ENCODE data around the gene HCFC2.
A peak's percentile ranks its signal among the peaks of the same experiment; 100 is the strongest.

DNA sequence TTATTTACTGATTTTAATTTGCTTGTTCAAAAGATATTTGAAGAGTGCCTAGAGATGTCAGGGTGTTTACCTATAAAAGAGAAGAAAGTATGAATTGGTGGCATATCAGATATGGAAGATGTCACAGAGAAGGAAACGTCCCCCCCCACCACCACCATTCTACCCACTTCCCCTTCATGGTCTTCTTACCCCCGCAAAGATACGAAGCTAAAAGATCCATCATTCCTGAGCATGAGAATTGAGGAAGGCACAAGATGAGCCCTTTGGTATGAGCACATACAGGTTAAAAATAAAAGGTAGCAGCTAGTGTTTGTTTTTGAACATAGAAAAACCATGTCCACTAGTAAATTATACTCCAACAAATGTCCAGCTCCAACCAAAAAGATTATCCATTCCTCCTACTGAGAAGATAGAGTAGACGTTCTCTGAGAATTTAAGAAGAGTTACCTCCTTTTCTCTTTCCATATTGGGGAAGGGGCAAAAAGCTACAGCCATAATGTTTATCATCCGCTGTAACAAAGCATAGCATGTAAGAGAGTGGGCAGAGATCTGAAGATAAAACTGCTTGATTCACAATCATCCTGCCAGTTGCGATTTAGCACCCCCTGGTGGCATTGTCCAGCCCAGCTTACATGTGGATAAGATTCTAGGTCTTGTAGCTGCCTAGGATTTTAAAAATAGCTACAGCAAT lies 44.6 kb downstream of the HCFC2 start:
- TF ChIP-seq, protein P1, sequence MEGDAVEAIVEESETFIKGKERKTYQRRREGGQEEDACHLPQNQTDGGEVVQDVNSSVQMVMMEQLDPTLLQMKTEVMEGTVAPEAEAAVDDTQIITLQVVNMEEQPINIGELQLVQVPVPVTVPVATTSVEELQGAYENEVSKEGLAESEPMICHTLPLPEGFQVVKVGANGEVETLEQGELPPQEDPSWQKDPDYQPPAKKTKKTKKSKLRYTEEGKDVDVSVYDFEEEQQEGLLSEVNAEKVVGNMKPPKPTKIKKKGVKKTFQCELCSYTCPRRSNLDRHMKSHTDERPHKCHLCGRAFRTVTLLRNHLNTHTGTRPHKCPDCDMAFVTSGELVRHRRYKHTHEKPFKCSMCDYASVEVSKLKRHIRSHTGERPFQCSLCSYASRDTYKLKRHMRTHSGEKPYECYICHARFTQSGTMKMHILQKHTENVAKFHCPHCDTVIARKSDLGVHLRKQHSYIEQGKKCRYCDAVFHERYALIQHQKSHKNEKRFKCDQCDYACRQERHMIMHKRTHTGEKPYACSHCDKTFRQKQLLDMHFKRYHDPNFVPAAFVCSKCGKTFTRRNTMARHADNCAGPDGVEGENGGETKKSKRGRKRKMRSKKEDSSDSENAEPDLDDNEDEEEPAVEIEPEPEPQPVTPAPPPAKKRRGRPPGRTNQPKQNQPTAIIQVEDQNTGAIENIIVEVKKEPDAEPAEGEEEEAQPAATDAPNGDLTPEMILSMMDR (conservative IDR thresholded peaks at IDR 0.05 in 1 of 2, IDR thresholded peaks at IDR 0.05 in 1 of 2; ENCODE audit: extremely low read depth in 1 of 2, insufficient read depth in 1 of 2, low read depth in 1 of 2, low read length in 2 of 2): peak; percentile 94 to 98
- no peak for TF ChIP-seq EZH2 (IDR thresholded peaks at IDR 0.05; ENCODE audit: borderline replicate concordance, low read length)
